GM23248 (cell line): ENCODE data around the gene MPC1. TPM values are rescaled to one million over a fixed set of nuclear protein-coding genes. Genes with fewer than 3 reads are reported as not detected.
"Not testable (repeated sequence)": the region's sequence is repeated elsewhere in the genome, so short reads cannot be mapped to it uniquely, and the experiment has no call there.

Source experiments
- DNase-seq: peaks from one replicate; pipeline ENCODE4 v3.0.0-alpha.2; 2015
- H2AFZ ChIP-seq: fragments of 200-600 bp; sonication (generic); 2 replicates; pipeline ENCODE4 v1.6.1; 2016; ENCODE audit warnings: antibody characterized with exemption
- H3F3A ChIP-seq: fragments of 200-600 bp; sonication (generic); 2 replicates; pipeline ENCODE4 v1.6.1; 2016; ENCODE audit warnings: mild to moderate bottlenecking, antibody characterized with exemption, mixed run types; ENCODE audit not compliant: insufficient read depth
- H3K27ac ChIP-seq: fragments of 200-600 bp; sonication (generic); 2 replicates; pipeline ENCODE4 v1.5.1; 2016; ENCODE audit warnings: mild to moderate bottlenecking
- H3K27me3 ChIP-seq: fragments of 200-600 bp; sonication (generic); replicated peaks from 2 replicates; pipeline ENCODE4 v1.6.1; 2016; ENCODE audit warnings: mild to moderate bottlenecking; ENCODE audit not compliant: insufficient read depth
- H3K36me3 ChIP-seq: fragments of 200-600 bp; sonication (generic); 2 replicates; pipeline ENCODE4 v1.6.1; 2016; ENCODE audit warnings: low read depth, mild to moderate bottlenecking
- H3K4me1 ChIP-seq: fragments of 200-600 bp; sonication (generic); 2 replicates; pipeline ENCODE4 v1.6.1; 2016; ENCODE audit warnings: mild to moderate bottlenecking; ENCODE audit not compliant: insufficient read depth
- H3K4me2 ChIP-seq: fragments of 200-600 bp; sonication (generic); one replicate; pipeline ENCODE4 v1.6.1; 2016; ENCODE audit warnings: mild to moderate bottlenecking; ENCODE audit not compliant: unreplicated experiment
- H3K4me3 ChIP-seq: fragments of 200-600 bp; sonication (generic); 2 replicates; pipeline ENCODE4 v1.5.1; 2016; ENCODE audit warnings: mild to moderate bottlenecking
- H3K79me2 ChIP-seq: fragments of 200-600 bp; sonication (generic); 2 replicates; pipeline ENCODE4 v1.6.1; 2016; ENCODE audit warnings: mild to moderate bottlenecking; ENCODE audit not compliant: insufficient read depth
- H3K9ac ChIP-seq: fragments of 200-600 bp; sonication (generic); 2 replicates; pipeline ENCODE4 v1.6.1; 2016; ENCODE audit warnings: mild to moderate bottlenecking
- H3K9me2 ChIP-seq: fragments of 200-600 bp; sonication (generic); 2 replicates; pipeline ENCODE4 v1.6.1; 2016; ENCODE audit warnings: mixed run types, mild to moderate bottlenecking, moderate library complexity; ENCODE audit not compliant: insufficient read depth
- H3K9me3 ChIP-seq: fragments of 200-600 bp; sonication (generic); one replicate; pipeline ENCODE4 v1.6.1; 2017; ENCODE audit warnings: low read depth
- H4K20me1 ChIP-seq: fragments of 200-600 bp; sonication (generic); 2 replicates; pipeline ENCODE4 v1.6.0; 2016; ENCODE audit not compliant: insufficient read depth
- EZH2 ChIP-seq: fragments of 200-600 bp; sonication (generic); IDR thresholded peaks from 2 replicates; pipeline ENCODE4 v1.6.1; 2018; ENCODE audit warnings: antibody characterized with exemption, mild to moderate bottlenecking; ENCODE audit not compliant: insufficient read depth, poor library complexity, severe bottlenecking
- EZH2phosphoT487 ChIP-seq: fragments of 200-600 bp; sonication (generic); IDR thresholded peaks from 2 replicates; pipeline ENCODE4 v1.6.1; 2018; ENCODE audit warnings: antibody characterized with exemption, moderate library complexity, mild to moderate bottlenecking, low read depth; ENCODE audit not compliant: insufficient read depth
- WGBS, 2 experiments: methylation state at CpG; one replicate each; pipeline ENCODE4 v1.1.6; 2015 to 2017; ENCODE audit warnings: low lambda C conversion rate in 2 of 2, low coverage in 1 of 2; ENCODE audit errors: missing lambda C conversion rate in 2 of 2; 5-methylcytosine and 5-hydroxymethylcytosine counted together
- in situ Hi-C: fragments of 300-500 bp; cut with MboI; formaldehyde crosslinking; loops from 2 replicates; pipeline ENCODE4 v1.15.0; 2020
- polyA plus RNA-seq: library from polyadenylated mRNA; unstranded; fragments of >200 nt; fragmentation: Nextera tagmentation; extraction: Ambion mirVana; gene quantifications from 2 replicates; pipeline ENCODE4 v1.2.1, GENCODE V29; 2016
- total RNA-seq: library from RNA; depleted of rRNA; stranded (reverse); fragments of >200 nt; shearing (Covaris generic); gene quantifications from 2 replicates; pipeline ENCODE4 v1.2.3, GENCODE V29; 2014

MPC1 gene
- total and polyA plus RNA-seq, 2 experiments from 2014 or later = 41.9 to 76.2 TPM

GRCh38 chr6:166394036-166394892 lies 11.5 kb upstream of the MPC1 start:
- Histone ChIP-seq H3K9me3 (no peaks in the 10 kb centered on the region), H3K79me2 (no peaks in the 10 kb centered on the region), H3K4me1 (no peaks in the 10 kb centered on the region), H3K27ac (no peak overlapping the region), H2AFZ (no peak overlapping the region), H3F3A (no peaks in the 10 kb centered on the region), H3K4me2 (no peak overlapping the region), H3K36me3 (no peaks in the 10 kb centered on the region), H3K27me3 (peaks cover 11% of the 10 kb centered on the region; the same call in 1 of the 2 replicates), H3K4me3 (no peak overlapping the region), H3K9me2 (no peaks in the 10 kb centered on the region), H3K9ac (no peak overlapping the region), H4K20me1 (no peaks in the 10 kb centered on the region)
- 54% methylated on average over 10 of the region's 10 CpGs for WGBS, 2 experiments
- in situ Hi-C loops = loop anchor here (10.0 kb wide), 1 partner anchor 119 kb away; no protein-coding TSS in a partner anchor
- TF ChIP-seq EZH2 = no peak
- TF ChIP-seq EZH2phosphoT487 = no peak
- no peak for DNase-seq

DNA sequence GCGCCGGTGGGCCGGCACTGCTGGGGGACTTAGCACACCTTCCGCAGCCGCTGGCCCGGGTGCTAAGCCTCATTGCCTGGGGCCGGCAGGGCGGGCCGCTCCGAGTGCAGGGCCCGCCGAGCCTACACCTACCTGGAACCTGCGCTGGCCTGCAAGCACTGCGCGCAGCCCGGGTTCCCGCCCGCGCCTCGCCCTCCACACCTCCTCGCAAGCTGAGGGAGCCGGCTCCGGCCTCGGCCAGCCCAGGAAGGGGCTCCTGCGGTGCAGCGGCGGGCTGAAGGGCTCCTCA lies 10.7 kb upstream of the MPC1 start:
- H3K27ac ChIP-seq = no peak overlapping the region
- H2AFZ ChIP-seq = no peak overlapping the region
- 81 to 85% methylated on average over 11 to 26 of the region's 27 CpGs for WGBS, 2 experiments
- in situ Hi-C loops = loop anchor here (10.0 kb wide), 1 partner anchor 119 kb away; no protein-coding TSS in a partner anchor
- no peak overlapping the region for H3K9ac ChIP-seq
- H3K27me3 ChIP-seq = peaks cover 11% of the 10 kb centered on the region; the same call in 1 of the 2 replicates
- no peaks in the 10 kb centered on the region for H4K20me1 ChIP-seq
- H3F3A ChIP-seq = no peaks in the 10 kb centered on the region
- no peaks in the 10 kb centered on the region for H3K79me2 ChIP-seq
- no peaks in the 10 kb centered on the region for H3K9me2 ChIP-seq
- TF ChIP-seq EZH2 (no peak), EZH2phosphoT487 (no peak)
- no peak overlapping the region for H3K4me2 ChIP-seq
- no peaks in the 10 kb centered on the region for H3K9me3 ChIP-seq
- H3K36me3 ChIP-seq = no peaks in the 10 kb centered on the region
- H3K4me3 ChIP-seq = no peak overlapping the region
- DNase-seq = no peak
- no peaks in the 10 kb centered on the region for H3K4me1 ChIP-seq

- 70 to 73% methylated on average over 17 to 29 of the region's 30 CpGs for WGBS, 2 experiments
- not testable (repeated sequence) for H3F3A ChIP-seq, H3K36me3 ChIP-seq, H3K9me3 ChIP-seq, H3K9ac ChIP-seq, H3K79me2 ChIP-seq, H3K4me2 ChIP-seq, H3K4me3 ChIP-seq, H3K27ac ChIP-seq, H3K4me1 ChIP-seq, H4K20me1 ChIP-seq, DNase-seq, H2AFZ ChIP-seq, H3K9me2 ChIP-seq
- in situ Hi-C loops = loop anchor here (10.0 kb wide), 1 partner anchor 118 kb away; no protein-coding TSS in a partner anchor
- H3K27me3 ChIP-seq = peaks cover 11% of the 10 kb centered on the region; the same call in 1 of the 2 replicates
These were observed 10.2 kb upstream of the MPC1 start for GRCh38 chr6:166392755-166393534.

DNA sequence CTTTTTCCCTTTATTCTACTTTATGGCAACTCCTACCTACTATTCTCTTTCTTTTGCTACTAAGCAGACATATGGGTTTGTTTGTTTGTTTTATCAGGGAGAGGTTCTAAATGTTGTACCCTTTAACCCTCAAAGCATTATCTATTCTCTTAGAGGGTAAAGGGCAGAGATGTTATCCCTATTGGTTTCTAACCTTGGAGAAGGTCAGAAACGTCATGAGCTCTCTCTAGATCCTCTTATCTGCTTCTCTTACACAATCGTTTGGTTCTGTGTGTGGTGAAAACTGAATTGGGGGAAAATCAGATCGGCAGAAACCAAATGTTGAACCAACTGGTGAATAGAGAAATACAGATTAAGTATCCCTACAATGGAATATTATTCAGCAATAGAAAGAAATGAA lies 6.4 kb upstream of the MPC1 start:
- 43 to 50% methylated on average over 3 of the region's 3 CpGs for WGBS, 2 experiments
- Histone ChIP-seq H3K9me2 (no peaks in the 10 kb centered on the region), H3F3A (peaks cover 7% of the 10 kb centered on the region), H3K9ac (no peak overlapping the region), H4K20me1 (no peaks in the 10 kb centered on the region), H3K4me1 (no peaks in the 10 kb centered on the region), H3K27ac (no peak overlapping the region), H3K27me3 (peaks cover 11% of the 10 kb centered on the region; the same call in 1 of the 2 replicates), H2AFZ (no peak overlapping the region), H3K4me2 (no peak overlapping the region), H3K4me3 (no peak overlapping the region), H3K36me3 (no peaks in the 10 kb centered on the region), H3K9me3 (no peaks in the 10 kb centered on the region), H3K79me2 (no peaks in the 10 kb centered on the region)
- in situ Hi-C loops = no loop called here
- TF ChIP-seq EZH2phosphoT487 = no peak
- TF ChIP-seq EZH2 = no peak
- no peak for DNase-seq
